ENCODE data around the gene ATOH8.

The ATOH8 gene

GRCh38 chr2:85790032-85790431, 36.2 kb downstream of the ATOH8 start:
- DNase-seq, result no peak

DNA sequence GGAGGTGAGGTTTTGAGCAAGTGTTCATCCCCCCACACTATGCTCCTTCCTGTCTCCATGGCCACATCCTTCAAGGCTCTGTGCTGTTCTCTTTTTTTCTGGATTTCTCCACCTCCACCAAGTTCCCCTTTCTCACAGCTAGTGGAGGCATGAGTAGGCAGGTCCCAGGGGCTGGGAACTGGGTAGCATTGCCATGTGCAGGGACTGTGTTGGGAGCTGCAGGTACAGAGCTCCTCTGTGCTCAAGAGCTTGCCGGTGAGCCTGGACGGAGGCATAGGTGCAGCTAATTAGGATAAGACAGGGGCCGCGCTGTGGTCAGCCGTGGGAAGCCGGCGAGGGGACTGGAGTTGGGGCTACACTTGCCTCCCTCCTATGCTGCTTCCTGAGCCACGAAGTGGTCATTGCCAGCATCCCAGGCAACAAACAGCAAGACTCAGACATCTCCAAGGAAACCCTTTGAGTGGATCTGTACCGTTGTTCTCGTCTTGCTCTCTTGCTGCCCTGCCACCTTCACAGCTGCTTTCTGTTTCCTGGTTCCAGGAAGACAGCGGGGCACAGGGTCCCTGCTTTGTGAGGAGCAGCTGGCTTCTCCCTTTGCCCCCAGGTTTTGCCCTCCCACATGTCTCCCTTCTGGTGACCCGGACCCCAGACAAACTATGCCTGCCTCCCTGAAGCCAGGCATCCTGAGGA, 36.9 kb downstream of the ATOH8 start:
- no peak for DNase-seq

GRCh38 chr2:85791704-85792565, 38.1 kb downstream of the ATOH8 start:
- no peak for DNase-seq

DNA sequence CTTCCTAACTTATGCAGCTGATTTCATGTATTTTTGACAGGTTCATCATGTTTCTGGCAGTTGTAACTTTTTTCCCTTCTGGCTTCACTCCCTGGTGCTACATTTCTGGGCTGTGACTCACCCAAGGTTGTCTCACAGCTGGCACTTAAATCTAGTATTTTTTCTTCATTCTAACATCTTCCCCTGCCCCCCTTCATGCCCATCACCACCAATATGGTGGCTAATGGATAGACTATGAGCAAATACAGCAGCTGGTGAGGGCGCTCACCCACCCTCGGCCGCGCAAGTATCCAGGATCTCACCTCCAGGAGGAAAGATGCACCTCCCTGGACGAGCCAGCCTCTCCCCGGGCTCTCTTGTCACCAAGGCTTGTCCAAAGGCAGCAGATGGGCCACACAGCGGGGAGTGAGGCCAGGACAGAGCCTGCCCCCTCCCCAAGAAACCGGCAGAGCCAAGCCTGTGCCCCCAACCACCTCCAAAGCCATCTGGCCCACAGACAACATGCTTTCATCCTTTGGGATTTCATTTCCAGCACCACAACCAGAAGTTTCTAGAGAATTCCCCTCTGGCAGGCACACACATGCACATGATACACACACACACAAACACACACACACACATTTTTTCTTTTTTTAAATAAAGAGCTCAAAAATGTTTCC, 39.1 kb downstream of the ATOH8 start:
- DNase-seq, result no peak

GRCh38 chr2:85793584-85793983, 39.8 kb downstream of the ATOH8 start:
- DNase-seq, result no peak

GRCh38 chr2:85794038-85794441, 40.2 kb downstream of the ATOH8 start:
- no peak for DNase-seq

- DNase-seq, result no peak
Measured at GRCh38 chr2:85794491-85795121, 40.8 kb downstream of the ATOH8 start.

GRCh38 chr2:85795331-85796045, 41.7 kb downstream of the ATOH8 start:
- DNase-seq, result no peak

DNA sequence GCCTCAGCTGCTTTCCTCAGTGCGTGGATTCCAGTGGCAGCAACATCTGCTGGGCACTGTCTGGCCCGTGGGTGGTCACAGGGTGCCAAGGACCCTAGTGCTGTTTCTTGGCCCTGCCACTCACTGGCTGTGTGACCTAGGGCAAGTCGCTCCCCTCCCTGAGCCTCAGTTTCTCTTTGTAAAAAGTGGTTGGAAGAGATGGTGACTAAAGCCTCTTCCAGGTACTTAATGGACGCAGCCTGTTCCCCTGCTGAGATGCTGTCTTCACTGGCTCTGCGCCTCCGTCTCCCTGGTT, 42.2 kb downstream of the ATOH8 start:
- no peak for DNase-seq

DNA sequence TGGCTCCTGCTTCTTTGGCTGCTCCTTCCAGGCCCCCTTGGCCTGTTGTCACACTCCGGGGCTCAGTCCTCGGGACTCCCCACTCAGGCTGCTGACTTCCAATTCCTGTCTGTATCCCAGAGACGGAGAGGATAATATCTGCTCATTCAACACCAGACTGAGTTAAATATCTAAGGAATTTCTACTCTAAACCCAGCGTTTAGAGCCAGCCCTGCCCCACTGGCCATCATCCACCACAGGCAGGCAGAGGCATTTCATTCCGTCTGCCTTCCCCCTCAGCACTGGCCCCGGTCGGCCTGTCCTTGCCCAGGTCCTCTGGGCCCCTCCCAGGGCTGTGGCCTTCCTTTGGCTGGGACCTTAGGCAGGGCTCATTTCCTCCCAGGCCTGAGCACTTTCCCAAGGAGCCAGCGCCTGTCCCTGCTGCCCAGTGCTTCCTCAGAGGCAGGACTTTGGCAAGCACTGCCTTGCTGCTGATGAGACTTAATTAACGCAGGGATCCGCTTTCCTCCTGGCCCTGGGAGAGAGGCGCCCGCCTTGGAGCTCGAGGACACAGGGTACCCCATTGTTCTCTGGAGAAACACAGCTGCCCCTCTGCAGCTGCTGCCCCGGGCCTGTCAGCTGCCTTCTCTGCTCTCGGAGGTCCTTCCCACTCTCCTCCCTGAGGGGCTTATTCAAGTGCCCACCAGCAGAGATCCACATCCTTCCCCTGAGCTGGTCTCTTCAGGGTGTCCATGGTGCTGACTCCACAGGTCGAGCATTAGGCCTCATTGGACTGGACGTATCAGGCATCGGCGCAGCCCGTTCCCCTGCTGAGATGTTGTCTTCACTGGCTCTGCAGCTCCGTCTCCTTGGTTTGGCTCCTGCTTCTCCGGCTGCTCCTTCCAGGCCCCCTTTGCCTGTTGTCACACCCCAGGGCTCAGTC, 42.8 kb downstream of the ATOH8 start:
- DNase-seq, result no peak

DNA sequence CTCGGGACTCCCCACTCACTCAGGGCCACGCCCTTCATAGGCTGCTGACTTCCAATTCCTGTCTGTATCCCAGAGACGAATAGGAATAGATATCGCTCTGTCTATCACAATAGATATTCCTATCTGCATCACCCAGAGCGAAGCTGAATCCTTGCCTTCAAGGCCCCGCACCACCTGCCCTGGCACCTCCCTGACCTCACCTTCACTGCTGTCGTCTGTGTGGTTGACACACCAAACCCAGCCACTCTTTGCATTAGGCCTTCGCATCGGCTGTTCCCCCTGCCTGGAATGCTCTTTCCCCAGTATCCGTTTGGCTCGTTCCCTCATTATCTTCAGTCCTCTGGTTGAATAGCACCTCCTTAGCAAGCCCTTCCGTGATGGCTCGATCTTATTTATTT, 43.5 kb downstream of the ATOH8 start:
- DNase-seq, result no peak

DNA sequence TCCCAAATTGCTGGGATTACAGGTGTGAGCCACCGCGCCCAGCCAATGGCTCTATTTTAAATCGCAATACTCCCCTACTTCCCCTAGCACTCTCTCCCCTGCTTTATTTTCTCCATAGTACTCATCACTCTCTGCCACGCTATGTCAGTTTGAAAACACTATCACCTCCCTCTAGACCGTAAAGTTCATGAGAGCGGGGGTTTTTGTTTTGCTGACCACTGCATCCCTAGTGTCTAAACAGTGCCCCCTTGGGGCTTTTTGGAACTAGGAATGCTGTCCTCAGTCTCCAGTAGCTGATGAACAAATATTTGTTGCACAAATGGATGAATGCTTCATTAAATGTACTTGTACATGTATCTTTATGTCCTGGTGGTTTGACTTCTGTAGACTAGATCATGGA, 44.1 kb downstream of the ATOH8 start:
- DNase-seq, result no peak

- no peak for DNase-seq
Measured at GRCh38 chr2:85799215-85799956, 45.6 kb downstream of the ATOH8 start.

DNA sequence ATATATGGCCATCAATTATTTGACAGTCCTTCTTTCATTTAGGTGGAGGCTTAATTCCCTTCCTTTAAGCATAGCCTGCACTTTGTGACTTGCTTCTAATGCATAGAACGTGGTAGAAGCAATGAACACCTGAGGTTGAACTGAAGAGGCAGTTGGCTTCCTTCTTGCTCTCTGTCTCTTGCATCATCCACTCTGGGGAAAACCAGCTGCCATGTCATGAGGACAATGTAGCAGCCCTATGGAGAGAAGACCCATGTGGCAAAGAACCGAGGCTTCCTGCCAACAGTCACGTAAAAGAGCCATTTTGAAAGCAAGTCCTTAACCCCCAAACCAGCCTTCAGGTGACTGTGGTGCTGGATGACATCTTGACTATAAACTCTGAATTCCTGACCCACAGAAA, 46.8 kb downstream of the ATOH8 start:
- no peak for DNase-seq

- DNase-seq, result no peak
Measured at GRCh38 chr2:85801871-85802270, 48.1 kb downstream of the ATOH8 start.

DNA sequence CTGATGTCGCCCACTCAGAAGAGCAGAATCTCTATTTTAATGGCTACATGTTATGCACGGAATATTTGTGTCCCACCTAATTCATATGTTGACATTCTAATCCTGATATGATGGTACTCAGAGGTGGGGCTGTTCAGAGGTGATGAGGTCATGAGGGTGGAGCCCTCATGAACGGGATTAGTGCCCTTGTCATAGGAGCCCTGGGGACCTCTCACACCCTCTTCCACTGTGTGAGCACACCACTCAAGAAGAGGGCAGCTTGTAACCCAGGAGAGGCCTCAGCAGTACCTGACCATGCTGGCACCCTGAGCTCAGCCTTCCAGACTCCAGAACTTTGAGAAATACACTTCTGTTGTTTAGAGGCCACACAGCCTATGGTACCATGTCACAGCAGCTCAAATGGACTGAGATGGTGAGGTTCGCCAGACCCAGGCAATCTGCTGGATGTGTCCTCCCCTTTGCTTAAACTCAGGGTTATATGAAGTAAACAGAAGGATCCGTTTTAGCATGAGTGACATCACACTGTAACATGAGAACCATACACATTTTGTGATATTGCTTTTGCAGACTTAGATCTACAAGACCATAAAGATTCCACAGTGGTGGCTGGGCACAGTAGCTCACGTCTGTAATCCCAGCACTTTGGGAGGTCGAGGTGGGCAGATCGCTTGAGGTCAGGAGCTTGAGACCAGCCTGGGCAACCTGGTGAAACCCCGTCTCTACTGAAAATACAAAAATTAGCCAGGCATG, 48.7 kb downstream of the ATOH8 start:
- DNase-seq, result no peak

GRCh38 chr2:85803704-85804425, 50.1 kb downstream of the ATOH8 start:
- DNase-seq, result no peak

DNA sequence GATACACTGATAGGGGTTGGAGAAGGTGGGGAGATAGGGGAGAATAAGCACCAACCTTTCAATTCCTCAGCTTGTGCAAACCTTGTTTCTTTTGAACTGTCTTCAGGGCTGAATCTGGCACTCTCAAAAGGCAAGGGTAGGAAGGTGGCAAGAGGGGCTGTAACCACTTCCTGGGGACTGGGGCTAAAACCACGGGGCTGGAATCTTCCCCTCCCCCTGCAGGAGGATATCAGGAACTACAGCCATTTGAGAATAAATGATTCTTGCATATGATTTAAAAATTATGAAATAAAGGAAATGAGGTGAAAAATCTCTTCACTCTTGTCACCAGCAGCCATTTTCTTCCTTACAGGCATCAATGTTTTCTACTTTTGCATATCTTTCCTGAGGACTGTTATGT, 50.8 kb downstream of the ATOH8 start:
- DNase-seq, result no peak

- DNase-seq, result no peak
Measured at GRCh38 chr2:85806358-85807118, 52.7 kb downstream of the ATOH8 start.
